ENCODE measurements around the gene LMX1B.
"Not testable (repeated sequence)": the region's sequence is repeated elsewhere in the genome, so short reads cannot be mapped to it uniquely, and the experiment has no call there.

The LMX1B gene

GRCh38 chr9:126702151-126703001, 88.6 kb downstream of the LMX1B start:
- DNase-seq, result peak in 2 of 10 donors; percentile 71 to 89
- intact Hi-C loops (cut with DNase I), result loop anchor here (10.0 kb wide), 1 partner anchor 198 kb away; no protein-coding TSS in a partner anchor

GRCh38 chr9:126703002-126703865, 89.5 kb downstream of the LMX1B start:
- intact Hi-C loops (cut with DNase I), result loop anchor here (10.0 kb wide), 1 partner anchor 198 kb away; no protein-coding TSS in a partner anchor
- DNase-seq, result no peak

GRCh38 chr9:126703866-126704156, 90.1 kb downstream of the LMX1B start:
- no peak for DNase-seq
- intact Hi-C loops (cut with DNase I), result loop anchor here (10.0 kb wide), 1 partner anchor 199 kb away; no protein-coding TSS in a partner anchor

- intact Hi-C loops (cut with DNase I), result loop anchor here (10.0 kb wide), 1 partner anchor 200 kb away; no protein-coding TSS in a partner anchor
- DNase-seq, result peak in 9 of 10 donors; percentile 36 to 96 (median 77)
Measured at GRCh38 chr9:126704157-126704891, 90.6 kb downstream of the LMX1B start.

- intact Hi-C loops (cut with DNase I), result loop anchor here (1.0 to 10.0 kb wide), 2 partner anchors 76 to 200 kb away; no protein-coding TSS in a partner anchor
- peak; percentile 71 to 97 (median 83) for DNase-seq
Measured at GRCh38 chr9:126704892-126705766, 91.4 kb downstream of the LMX1B start.

- DNase-seq, result peak in 5 of 10 donors; percentile 39 to 89 (median 49)
- intact Hi-C loops (cut with DNase I), result loop anchor here (1.0 to 10.0 kb wide), 2 partner anchors 75 to 201 kb away; no protein-coding TSS in a partner anchor
Measured at GRCh38 chr9:126705767-126706697, 92.3 kb downstream of the LMX1B start.

GRCh38 chr9:126706698-126707053, 92.9 kb downstream of the LMX1B start:
- intact Hi-C loops (cut with DNase I), result loop anchor here (10.0 kb wide), 1 partner anchor 202 kb away; no protein-coding TSS in a partner anchor

GRCh38 chr9:126707083-126707482, 93.4 kb downstream of the LMX1B start:
- intact Hi-C loops (cut with DNase I), result loop anchor here (10.0 kb wide), 1 partner anchor 202 kb away; no protein-coding TSS in a partner anchor
- DNase-seq, result no peak

More at GRCh38 chr9:126706698-126707053, 92.9 kb downstream of the LMX1B start:
- DNase-seq, result no peak

- intact Hi-C loops (cut with DNase I), result loop anchor here (10.0 kb wide), 1 partner anchor 203 kb away; no protein-coding TSS in a partner anchor
- peak in 1 of 10 donors; percentile 21 for DNase-seq
Measured at GRCh38 chr9:126707712-126708111, 94.0 kb downstream of the LMX1B start.

GRCh38 chr9:126708178-126708577, 94.5 kb downstream of the LMX1B start:
- peak in 1 of 10 donors; percentile 2 for DNase-seq
- intact Hi-C loops (cut with DNase I), result loop anchor here (10.0 kb wide), 1 partner anchor 203 kb away; no protein-coding TSS in a partner anchor

- DNase-seq, result no peak
- intact Hi-C loops (cut with DNase I), result loop anchor here (10.0 kb wide), 1 partner anchor 204 kb away; no protein-coding TSS in a partner anchor
Measured at GRCh38 chr9:126709241-126709640, 95.5 kb downstream of the LMX1B start.

GRCh38 chr9:126715382-126715781, 101.7 kb downstream of the LMX1B start:
- intact Hi-C loops (cut with DNase I), result no loop called here
- DNase-seq, result no peak

GRCh38 chr9:126717441-126717840, 103.7 kb downstream of the LMX1B start:
- intact Hi-C loops (cut with DNase I); DNase-seq: not testable (repeated sequence)

- DNase-seq, result peak; percentile 48 to 97 (median 79)
- intact Hi-C loops (cut with DNase I), result no loop called here
Measured at GRCh38 chr9:126719618-126720031, 105.9 kb downstream of the LMX1B start.

- DNase-seq, result no peak
- intact Hi-C loops (cut with DNase I), result no loop called here
Measured at GRCh38 chr9:126720036-126720435, 106.3 kb downstream of the LMX1B start.

- DNase-seq, result no peak
- intact Hi-C loops (cut with DNase I), result no loop called here
Measured at GRCh38 chr9:126720661-126721563, 107.2 kb downstream of the LMX1B start.

GRCh38 chr9:126721564-126721981, 107.8 kb downstream of the LMX1B start:
- DNase-seq, result no peak
- intact Hi-C loops (cut with DNase I), result no loop called here

All from posterior cingulate gyrus (tissue), 11 donors.